CD14-positive monocyte (primary cell): ENCODE data around the gene OTULIN. TPM values are rescaled to one million over a fixed set of nuclear protein-coding genes. Genes with fewer than 3 reads are reported as not detected.

Experiments
- DNase-seq, 3 donors: peaks; one replicate each; pipeline ENCODE4 v3.0.0-alpha.2; 2011 to 2022
- H2AFZ ChIP-seq: 2 replicates; pipeline ENCODE4 v1.6.0; 2012; ENCODE audit warnings: mild to moderate bottlenecking, low read depth, low read length, inconsistent platforms; ENCODE audit not compliant: insufficient read depth, poor library complexity, severe bottlenecking
- H3K27ac ChIP-seq, 2 donors: 1 replicate in 1 of 2; 2 replicates in 1 of 2; pipeline ENCODE4 v1.5.1; 2012 to 2013; ENCODE audit warnings: low read length in 2 of 2, control low read depth in 1 of 2, inconsistent platforms in 1 of 2, low read depth in 1 of 2, mild to moderate bottlenecking in 1 of 2
- H3K27me3 ChIP-seq, 2 donors: one replicate each; pipeline versions ENCODE4 v1.6.0 to v1.6.1; 2011 to 2013; ENCODE audit warnings: low read length in 2 of 2; ENCODE audit not compliant: control insufficient read depth in 2 of 2, insufficient read depth in 2 of 2
- H3K36me3 ChIP-seq, 2 donors: replicated peaks in 1 of 2; 1 replicate in 1 of 2; 2 replicates in 1 of 2; pipeline versions ENCODE4 v1.5.1 to v1.6.1; 2012 to 2013; ENCODE audit warnings: low read length in 2 of 2, control low read depth in 1 of 2, inconsistent platforms in 1 of 2, mild to moderate bottlenecking in 1 of 2; ENCODE audit not compliant: insufficient read depth in 2 of 2, control insufficient read depth in 1 of 2
- H3K4me1 ChIP-seq, 2 donors: 1 replicate in 1 of 2; 2 replicates in 1 of 2; pipeline versions ENCODE4 v1.5.1 to v1.6.1; 2012 to 2013; ENCODE audit warnings: low read length in 2 of 2, control low read depth in 1 of 2, inconsistent platforms in 1 of 2, mild to moderate bottlenecking in 1 of 2, moderate library complexity in 1 of 2; ENCODE audit not compliant: insufficient read depth in 2 of 2, control insufficient read depth in 1 of 2
- H3K4me2 ChIP-seq: replicated peaks from 2 replicates; pipeline ENCODE3; 2012; ENCODE audit warnings: low read length, moderate library complexity, mild to moderate bottlenecking; ENCODE audit not compliant: poor library complexity, severe bottlenecking; ENCODE audit errors: extremely low read depth
- H3K4me3 ChIP-seq, 3 experiments: fragments of 200-600 bp in 1 of 3; sonication (generic) in 1 of 3; replicated peaks in 1 of 3; 1 replicate in 2 of 3; 2 replicates in 1 of 3; pipeline ENCODE4 v1.5.1; 2011 to 2013; ENCODE audit warnings: low read length in 3 of 3, mild to moderate bottlenecking in 3 of 3, control low read depth in 2 of 3, low read depth in 2 of 3, inconsistent platforms in 1 of 3, moderate library complexity in 1 of 3
- H3K79me2 ChIP-seq: 2 replicates; pipeline ENCODE4 v1.6.0; 2012; ENCODE audit warnings: mild to moderate bottlenecking, control low read depth, inconsistent platforms, low read length, moderate library complexity; ENCODE audit not compliant: insufficient read depth
- H3K9ac ChIP-seq: 2 replicates; pipeline ENCODE4 v1.6.0; 2017; ENCODE audit warnings: low read length, mild to moderate bottlenecking; ENCODE audit not compliant: insufficient read depth, poor library complexity, severe bottlenecking
- H3K9me3 ChIP-seq, 2 donors: replicated peaks in 1 of 2; 1 replicate in 1 of 2; 2 replicates in 1 of 2; pipeline versions ENCODE4 v1.5.1 to v1.6.1; 2012 to 2013; ENCODE audit warnings: low read length in 2 of 2, control low read depth in 1 of 2; ENCODE audit not compliant: control insufficient read depth in 1 of 2, insufficient read depth in 1 of 2
- H4K20me1 ChIP-seq: 2 replicates; pipeline ENCODE4 v1.6.0; 2012; ENCODE audit warnings: mild to moderate bottlenecking, low read length, control low read depth, moderate library complexity; ENCODE audit not compliant: insufficient read depth
- H3K27ac Mint-ChIP-seq, 7 donors: one replicate each; pipeline ENCODE4 v1.8.0; 2020; ENCODE audit warnings: mild to moderate bottlenecking in 7 of 7, mixed read lengths in 7 of 7, moderate library complexity in 6 of 7, inconsistent platforms in 2 of 7
- H3K27me3 Mint-ChIP-seq, 3 donors: one replicate each; pipeline ENCODE4 v1.8.0; 2021 to 2022; ENCODE audit warnings: low read depth in 3 of 3, mild to moderate bottlenecking in 3 of 3, mixed read lengths in 3 of 3, moderate library complexity in 3 of 3, inconsistent platforms in 1 of 3
- H3K36me3 Mint-ChIP-seq, 2 donors: one replicate each; pipeline ENCODE4 v1.8.0; 2020; ENCODE audit warnings: mixed read lengths in 2 of 2, inconsistent platforms in 1 of 2, mild to moderate bottlenecking in 1 of 2
- H3K4me1 Mint-ChIP-seq: one replicate; pipeline ENCODE4 v1.8.0; 2020; ENCODE audit warnings: mild to moderate bottlenecking, mixed read lengths
- H3K4me3 Mint-ChIP-seq, 2 donors: one replicate each; pipeline ENCODE4 v1.8.0; 2020; ENCODE audit warnings: mild to moderate bottlenecking in 2 of 2, mixed read lengths in 2 of 2, moderate library complexity in 1 of 2
- H3K9me3 Mint-ChIP-seq, 7 donors: one replicate each; pipeline ENCODE4 v1.8.0; 2020 to 2022; ENCODE audit warnings: mixed read lengths in 7 of 7, mild to moderate bottlenecking in 6 of 7, moderate library complexity in 6 of 7, inconsistent platforms in 2 of 7
- CTCF ChIP-seq: fragments of 200-600 bp; IDR thresholded peaks from one replicate; pipeline ENCODE4 v1.8.0; 2022; ENCODE audit warnings: antibody characterized with exemption, mild to moderate bottlenecking
- WGBS: methylation state at CpG from one replicate; pipeline ENCODE4 v1.1.5; 2013; ENCODE audit warnings: missing lambda C conversion rate; ENCODE audit not compliant: insufficient coverage; 5-methylcytosine and 5-hydroxymethylcytosine counted together
- intact Hi-C, 2 donors: fragments of 100-400 bp; cut with micrococcal nuclease; formaldehyde crosslinking; loops; one replicate each; pipeline versions ENCODE4 v1.15.0 to v1.15.1; 2023
- polyA plus RNA-seq, 3 donors: library from polyadenylated mRNA; depleted of rRNA in 1 of 3; unstranded in 2 of 3; stranded (reverse) in 1 of 3; fragments of 300-500 nt in 2 of 3; fragments of >200 nt in 1 of 3; fragmentation: Illumina TruSeq in 2 of 3; gene quantifications; 1 replicate in 2 of 3; 2 replicates in 1 of 3; pipeline ENCODE4 v1.2.3, GENCODE V29; 2012 to 2021

OTULIN gene
- polyA plus RNA-seq, 3 donors: 13.7 to 14.2 (median 14.0) TPM

- Mint-ChIP-seq H3K4me1 (peaks cover 23% of the 10 kb centered on the region), H3K9me3 (peaks cover 0 to 3% (median 0%) of the 10 kb centered on the region in 7 donors), H3K27ac (peak overlapping the region in 1 of 7 donors; percentile 41), H3K27me3 (peaks cover 0 to 2% (median 2%) of the 10 kb centered on the region in 3 donors), H3K4me3 (no peak overlapping the region), H3K36me3 (peaks cover 0 to 6% of the 10 kb centered on the region in 2 donors)
- Histone ChIP-seq H3K9me3 (no peaks in the 10 kb centered on the region), H3K4me3 (no peak overlapping the region), H3K4me2 (no peak overlapping the region), H3K79me2 (no peaks in the 10 kb centered on the region), H3K27ac (no peak overlapping the region), H3K36me3 (no peaks in the 10 kb centered on the region), H3K27me3 (no peaks in the 10 kb centered on the region), H3K4me1 (peaks cover 20 to 23% of the 10 kb centered on the region in 2 donors), H4K20me1 (no peaks in the 10 kb centered on the region), H2AFZ (no peak overlapping the region), H3K9ac (no peak overlapping the region)
- intact Hi-C loops: loop anchor here (1.0 to 10.0 kb wide), 4 partner anchors 144 to 275 kb away; partner anchors contain the start of gene ANKH (in 1 of the 2)
- no peak for DNase-seq
- WGBS: 95% methylated on average over 4 of the region's 7 CpGs
- no peak for TF ChIP-seq CTCF
These were observed 63.5 kb downstream of the OTULIN start for GRCh38 chr5:14727928-14728458.

GRCh38 chr5:14728459-14728938 lies 64.0 kb downstream of the OTULIN start:
- Histone ChIP-seq H3K4me3 (no peak overlapping the region), H3K27me3 (no peaks in the 10 kb centered on the region), H3K36me3 (no peaks in the 10 kb centered on the region), H4K20me1 (no peaks in the 10 kb centered on the region), H3K4me1 (peaks cover 18 to 20% of the 10 kb centered on the region in 2 donors), H3K9me3 (no peaks in the 10 kb centered on the region), H3K4me2 (no peak overlapping the region), H3K9ac (no peak overlapping the region), H2AFZ (no peak overlapping the region), H3K79me2 (no peaks in the 10 kb centered on the region), H3K27ac (no peak overlapping the region)
- Mint-ChIP-seq H3K27ac (no peak overlapping the region), H3K27me3 (peaks cover 0 to 2% (median 2%) of the 10 kb centered on the region in 3 donors), H3K36me3 (peaks cover 0 to 6% of the 10 kb centered on the region in 2 donors), H3K4me1 (peaks cover 19% of the 10 kb centered on the region), H3K4me3 (no peak overlapping the region), H3K9me3 (peaks cover 0 to 3% (median 0%) of the 10 kb centered on the region in 7 donors)
- intact Hi-C loops: loop anchor here in 1 of 2 donors (5.0 to 10.0 kb wide), 2 partner anchors 146 to 274 kb away; partner anchors contain the start of gene ANKH
- 96% methylated on average over 12 of the region's 15 CpGs for WGBS
- DNase-seq: no peak
- no peak for TF ChIP-seq CTCF
